ENCODE measurements around the gene CFAP47.

CFAP47 gene

DNA sequence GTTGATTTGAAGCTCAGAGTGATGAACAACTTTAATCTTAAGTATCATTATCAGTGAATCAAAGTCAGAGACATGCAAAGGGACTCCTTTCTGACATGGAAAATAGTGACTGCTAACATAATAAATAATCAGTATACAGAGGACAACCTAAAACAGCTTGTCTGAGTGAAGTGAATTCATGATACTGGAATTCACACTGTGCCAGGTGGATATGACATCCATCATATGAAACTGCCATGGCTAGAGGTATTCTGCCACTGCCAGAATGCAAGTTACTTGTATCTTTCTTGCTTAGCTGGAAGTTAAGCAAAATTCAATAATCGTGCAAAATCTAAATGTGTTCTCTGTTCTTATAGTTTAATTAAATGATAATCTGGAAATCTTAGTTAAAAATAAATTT is 429.0 kb downstream of the CFAP47 start:
- Histone ChIP-seq H3K27me3 (ENCODE audit: insufficient read depth, poor library complexity, severe bottlenecking) (no peaks in the 10 kb centered on the region), H3K27ac (replicated peaks) (no peak overlapping the region)

DNA sequence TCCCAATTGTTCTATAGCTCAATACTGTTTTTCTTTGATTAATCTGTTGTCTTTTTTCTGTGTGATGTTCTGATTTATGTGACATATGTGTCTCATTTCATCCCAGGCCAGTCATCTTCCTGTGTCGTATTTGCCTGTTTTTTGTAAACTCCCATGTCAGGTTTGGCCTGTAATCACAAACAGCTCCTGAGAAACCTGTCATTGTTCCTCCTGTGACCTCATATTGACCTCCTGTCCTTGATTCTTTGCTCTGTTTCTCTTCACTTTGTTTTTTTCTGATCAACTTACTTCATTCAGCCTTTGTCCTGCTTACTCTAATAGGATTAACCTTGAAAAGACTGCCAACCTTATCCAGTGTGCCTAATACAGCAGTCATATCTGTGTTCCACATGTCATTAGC is 438.3 kb downstream of the CFAP47 start:
- Histone ChIP-seq H3K27ac (replicated peaks) (no peak overlapping the region), H3K27me3 (ENCODE audit: insufficient read depth, poor library complexity, severe bottlenecking) (no peaks in the 10 kb centered on the region), H3K4me3 (replicated peaks; ENCODE audit: insufficient read depth, low read length) (no peak overlapping the region)
- TF ChIP-seq REST (IDR thresholded peaks at IDR 0.05; ENCODE audit: insufficient replicate concordance, low read depth) (no peak), SPI1 (IDR thresholded peaks at IDR 0.05; ENCODE audit: borderline replicate concordance, low read depth) (no peak), GABPA (IDR thresholded peaks at IDR 0.05; ENCODE audit: low read depth) (no peak), POLR2AphosphoS5 (IDR thresholded peaks at IDR 0.05; ENCODE audit: low read depth) (no peak)
- TF ChIP-seq, protein P1, sequence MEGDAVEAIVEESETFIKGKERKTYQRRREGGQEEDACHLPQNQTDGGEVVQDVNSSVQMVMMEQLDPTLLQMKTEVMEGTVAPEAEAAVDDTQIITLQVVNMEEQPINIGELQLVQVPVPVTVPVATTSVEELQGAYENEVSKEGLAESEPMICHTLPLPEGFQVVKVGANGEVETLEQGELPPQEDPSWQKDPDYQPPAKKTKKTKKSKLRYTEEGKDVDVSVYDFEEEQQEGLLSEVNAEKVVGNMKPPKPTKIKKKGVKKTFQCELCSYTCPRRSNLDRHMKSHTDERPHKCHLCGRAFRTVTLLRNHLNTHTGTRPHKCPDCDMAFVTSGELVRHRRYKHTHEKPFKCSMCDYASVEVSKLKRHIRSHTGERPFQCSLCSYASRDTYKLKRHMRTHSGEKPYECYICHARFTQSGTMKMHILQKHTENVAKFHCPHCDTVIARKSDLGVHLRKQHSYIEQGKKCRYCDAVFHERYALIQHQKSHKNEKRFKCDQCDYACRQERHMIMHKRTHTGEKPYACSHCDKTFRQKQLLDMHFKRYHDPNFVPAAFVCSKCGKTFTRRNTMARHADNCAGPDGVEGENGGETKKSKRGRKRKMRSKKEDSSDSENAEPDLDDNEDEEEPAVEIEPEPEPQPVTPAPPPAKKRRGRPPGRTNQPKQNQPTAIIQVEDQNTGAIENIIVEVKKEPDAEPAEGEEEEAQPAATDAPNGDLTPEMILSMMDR (IDR thresholded peaks at IDR 0.05; ENCODE audit: insufficient read depth, low read length): no peak
- no peak for DNase-seq (ENCODE audit: low read depth in 1 of 2, low spot score in 1 of 2)

More for the DNA sequence above, 429.0 kb downstream of the CFAP47 start:
- DNase-seq (ENCODE audit: low read depth in 1 of 2, low spot score in 1 of 2): no peak
- TF ChIP-seq SPI1 (IDR thresholded peaks at IDR 0.05; ENCODE audit: borderline replicate concordance, low read depth) (no peak), GABPA (IDR thresholded peaks at IDR 0.05; ENCODE audit: low read depth) (no peak), POLR2AphosphoS5 (IDR thresholded peaks at IDR 0.05; ENCODE audit: low read depth) (no peak), REST (IDR thresholded peaks at IDR 0.05; ENCODE audit: insufficient replicate concordance, low read depth) (no peak)
- TF ChIP-seq, protein P1 (IDR thresholded peaks at IDR 0.05; ENCODE audit: insufficient read depth, low read length): no peak
- no peak overlapping the region for H3K4me3 ChIP-seq (replicated peaks; ENCODE audit: insufficient read depth, low read length)

DNA sequence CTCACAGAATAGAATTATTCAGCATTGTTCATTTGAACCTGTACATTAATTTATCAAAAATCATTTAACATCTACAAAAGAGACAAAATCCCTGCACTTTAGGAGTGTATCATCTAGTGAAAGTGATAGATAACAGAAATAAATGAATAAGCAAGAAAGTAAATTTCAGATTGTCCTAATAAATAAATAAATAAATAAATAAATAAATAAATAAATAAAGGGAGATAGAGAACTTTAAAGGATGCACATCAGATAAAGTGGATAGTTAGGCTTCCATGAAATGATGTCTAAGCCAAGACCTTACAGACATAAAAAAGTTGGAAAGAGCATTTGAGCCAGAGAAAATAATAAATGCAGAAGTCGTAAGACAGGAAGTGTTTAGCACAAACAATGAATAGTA is 444.7 kb downstream of the CFAP47 start:
- Histone ChIP-seq H3K27me3 (ENCODE audit: insufficient read depth, poor library complexity, severe bottlenecking) (no peaks in the 10 kb centered on the region), H3K4me3 (replicated peaks; ENCODE audit: insufficient read depth, low read length) (no peak overlapping the region), H3K27ac (replicated peaks) (no peak overlapping the region)
- DNase-seq (ENCODE audit: low read depth in 1 of 2, low spot score in 1 of 2): no peak
- TF ChIP-seq GABPA (IDR thresholded peaks at IDR 0.05; ENCODE audit: low read depth) (no peak), REST (IDR thresholded peaks at IDR 0.05; ENCODE audit: insufficient replicate concordance, low read depth) (no peak), SPI1 (IDR thresholded peaks at IDR 0.05; ENCODE audit: borderline replicate concordance, low read depth) (no peak), POLR2AphosphoS5 (IDR thresholded peaks at IDR 0.05; ENCODE audit: low read depth) (no peak)
- TF ChIP-seq, protein P1 (IDR thresholded peaks at IDR 0.05; ENCODE audit: insufficient read depth, low read length): no peak

All from HL-60 (cell line).